Esophagus muscularis mucosa (tissue), 4 donors: ENCODE results near the gene CSTF1. TPM values are rescaled to one million over a fixed set of nuclear protein-coding genes. Genes with fewer than 3 reads are reported as not detected.

Source experiments
- DNase-seq: peaks from one replicate; pipeline ENCODE4 v3.0.0-alpha.2; 2017; ENCODE audit errors: extremely low spot score
- H3K27ac ChIP-seq, 4 donors: fragments of 200-600 bp; sonication (generic); replicated peaks in 1 of 4; 1 replicate in 3 of 4; 2 replicates in 1 of 4; pipeline ENCODE4 v1.5.1; 2016 to 2019; ENCODE audit warnings: mild to moderate bottlenecking in 1 of 4
- H3K27me3 ChIP-seq, 4 donors: fragments of 200-600 bp; sonication (generic); one replicate each; pipeline versions ENCODE4 v1.5.1 to v1.6.0; 2016 to 2019
- H3K36me3 ChIP-seq, 4 donors: fragments of 200-600 bp; sonication (generic); one replicate each; pipeline ENCODE4 v1.5.1; 2016 to 2019
- H3K4me1 ChIP-seq, 4 donors: fragments of 200-600 bp; sonication (generic); one replicate each; pipeline ENCODE4 v1.5.1; 2016 to 2019
- H3K4me3 ChIP-seq, 4 donors: fragments of 200-600 bp; sonication (generic); 1 replicate in 2 of 4; 2 replicates in 2 of 4; pipeline ENCODE4 v1.5.1; 2016 to 2019; ENCODE audit warnings: mild to moderate bottlenecking in 4 of 4, moderate library complexity in 1 of 4
- H3K9me3 ChIP-seq, 4 donors: fragments of 200-600 bp; sonication (generic); 1 replicate in 3 of 4; 2 replicates in 1 of 4; pipeline ENCODE4 v1.5.1; 2016 to 2019
- CTCF ChIP-seq, 3 experiments: fragments of 200-600 bp in 2 of 3; fragments of 450-650 bp in 1 of 3; sonication (generic) in 2 of 3; IDR thresholded peaks; one replicate each; pipeline ENCODE4 v1.5.1; 2017 to 2019; ENCODE audit warnings: antibody characterized with exemption in 3 of 3, mild to moderate bottlenecking in 2 of 3, moderate library complexity in 1 of 3
- EP300 ChIP-seq: sonication (generic); formaldehyde crosslinking; IDR thresholded peaks from one replicate; pipeline ENCODE4 v1.6.1; 2017; ENCODE audit warnings: antibody characterized with exemption
- POLR2A ChIP-seq: fragments of 450-650 bp; IDR thresholded peaks from one replicate; pipeline ENCODE4 v1.6.1; 2017; ENCODE audit warnings: antibody characterized with exemption, moderate library complexity, mild to moderate bottlenecking, low read depth
- POLR2AphosphoS5 ChIP-seq, 2 donors: sonication (generic); formaldehyde crosslinking; IDR thresholded peaks; one replicate each; pipeline ENCODE4 v1.6.1; 2017; ENCODE audit warnings: antibody characterized with exemption in 2 of 2
- WGBS: methylation state at CpG from one replicate; pipeline ENCODE4 v1.1.5; 2018; 5-methylcytosine and 5-hydroxymethylcytosine counted together
- intact Hi-C: fragments of 100-400 bp; cut with DNase I; formaldehyde crosslinking; loops from one replicate; pipeline ENCODE4 v1.15.1; 2023
- total RNA-seq, 4 donors: library from RNA; depleted of rRNA; stranded (reverse); fragments of >200 nt; gene quantifications; one replicate each; pipeline versions ENCODE4 v1.1.0 to v1.2.1, GENCODE V29; 2016

The CSTF1 gene
- total RNA-seq, 4 donors from 2014 or later: 16.2 to 22.9 (median 20.7) TPM

- TF ChIP-seq POLR2AphosphoS5 (IDR thresholded peaks at IDR 0.05) (no peak), POLR2A (no peak), CTCF (IDR thresholded peaks at IDR 0.05) (no peak), EP300 (no peak)
- Histone ChIP-seq H3K4me1 (peaks cover 15 to 47% (median 36%) of the 10 kb centered on the region in 4 donors), H3K9me3 (no peaks in the 10 kb centered on the region), H3K36me3 (peaks cover 30 to 48% (median 38%) of the 10 kb centered on the region in 4 donors), H3K27ac (no peak overlapping the region), H3K4me3 (no peak overlapping the region), H3K27me3 (no peaks in the 10 kb centered on the region)
- DNase-seq: no peak
- WGBS: 57% methylated on average over 8 of the region's 8 CpGs
- intact Hi-C loops: no loop called here
Measured at GRCh38 chr20:56362833-56363413, 29.5 kb upstream of the CSTF1 start.

GRCh38 chr20:56363491-56363890, 29.0 kb upstream of the CSTF1 start:
- no peak overlapping the region for H3K27ac ChIP-seq
- no peak overlapping the region for H3K4me3 ChIP-seq
- H3K4me1 ChIP-seq: peaks cover 15 to 42% (median 34%) of the 10 kb centered on the region in 4 donors
- H3K9me3 ChIP-seq: no peaks in the 10 kb centered on the region
- 97% methylated on average over 6 of the region's 6 CpGs for WGBS
- no peaks in the 10 kb centered on the region for H3K27me3 ChIP-seq
- intact Hi-C loops: no loop called here
- no peak for TF ChIP-seq CTCF (IDR thresholded peaks at IDR 0.05)
- TF ChIP-seq POLR2AphosphoS5 (IDR thresholded peaks at IDR 0.05): no peak
- TF ChIP-seq EP300: no peak
- TF ChIP-seq POLR2A: no peak
- H3K36me3 ChIP-seq: peaks cover 33 to 54% (median 42%) of the 10 kb centered on the region in 4 donors
- DNase-seq: no peak

GRCh38 chr20:56368351-56369134, 23.9 kb upstream of the CSTF1 start:
- intact Hi-C loops: no loop called here
- Histone ChIP-seq H3K36me3 (peaks cover 39 to 66% (median 51%) of the 10 kb centered on the region in 4 donors), H3K4me1 (peaks cover 0 to 2% (median 0%) of the 10 kb centered on the region in 4 donors), H3K27me3 (no peaks in the 10 kb centered on the region), H3K4me3 (no peak overlapping the region), H3K9me3 (no peaks in the 10 kb centered on the region), H3K27ac (no peak overlapping the region)
- no peak for DNase-seq
- no peak for TF ChIP-seq POLR2AphosphoS5 (IDR thresholded peaks at IDR 0.05)
- no peak for TF ChIP-seq POLR2A
- TF ChIP-seq EP300: no peak
- no peak for TF ChIP-seq CTCF (IDR thresholded peaks at IDR 0.05)
- WGBS: 80% methylated on average over 6 of the region's 6 CpGs

- Histone ChIP-seq H3K4me1 (no peaks in the 10 kb centered on the region), H3K27ac (no peak overlapping the region), H3K36me3 (peaks cover 39 to 66% (median 51%) of the 10 kb centered on the region in 4 donors), H3K9me3 (no peaks in the 10 kb centered on the region), H3K4me3 (no peak overlapping the region), H3K27me3 (no peaks in the 10 kb centered on the region)
- DNase-seq: no peak
- WGBS: 87% methylated on average over 4 of the region's 4 CpGs
- intact Hi-C loops: no loop called here
- TF ChIP-seq POLR2AphosphoS5 (IDR thresholded peaks at IDR 0.05) (no peak), EP300 (no peak), POLR2A (no peak), CTCF (IDR thresholded peaks at IDR 0.05) (no peak)
Measured at GRCh38 chr20:56369179-56369578, 23.3 kb upstream of the CSTF1 start.
